Endothelial cell of umbilical vein (primary cell): Measurements from ENCODE around the gene CALN1. TPM values are rescaled to one million over a fixed set of nuclear protein-coding genes. Genes with fewer than 3 reads are reported as not detected.

Experiments
- BruUV-seq: library from RNA; stranded (reverse); fragments of 400-500 nt; replicated peaks from 2 replicates; lab custom pipeline; 2021; lab: Mats Ljungman, UMichigan
- CTCF ChIA-PET: fragments of 300-600, 350-600 bp; sonication (Branson Sonifier 250); formaldehyde crosslinking; loops from one replicate; lab custom pipeline; 2021; ENCODE audit warnings: antibody characterized with exemption, inconsistent platforms; lab: Charles Lee
- POLR2A ChIA-PET: fragments of 300-600, 350-600 bp; sonication (Branson Sonifier 250); formaldehyde crosslinking; loops from one replicate; lab custom pipeline; 2021; ENCODE audit warnings: antibody characterized with exemption, inconsistent platforms; lab: Charles Lee
- DNase-seq: peaks from one replicate; pipeline ENCODE4 v3.0.0-alpha.2; 2011; ENCODE audit warnings: low read depth, low spot score
- FAIRE-seq: peaks from 2 replicates; lab custom pipeline; 2011; peaks lifted over from hg19 to GRCh38; lab: Jason Lieb, UNC
- H2AFZ ChIP-seq: 2 replicates; pipeline ENCODE4 v1.6.0; 2012; ENCODE audit warnings: low read depth, low read length, control low read depth, inconsistent platforms
- H3K27ac ChIP-seq: 2 replicates; pipeline ENCODE4 v1.5.1; 2011; ENCODE audit warnings: low read depth, mild to moderate bottlenecking, control low read depth, low read length, moderate library complexity; ENCODE audit not compliant: insufficient read depth
- H3K27me3 ChIP-seq, 2 experiments: 2 replicates each; pipeline versions ENCODE4 v1.6.0 to v1.6.1; 2011; ENCODE audit warnings: low read length in 2 of 2, mixed read lengths in 1 of 2; ENCODE audit not compliant: control insufficient read depth in 2 of 2, insufficient read depth in 2 of 2
- H3K36me3 ChIP-seq, 2 experiments: 2 replicates in 1 of 2; 3 replicates in 1 of 2; pipeline ENCODE4 v1.5.1; 2011; ENCODE audit warnings: low read length in 2 of 2, mild to moderate bottlenecking in 1 of 2, moderate library complexity in 1 of 2; ENCODE audit not compliant: control insufficient read depth in 2 of 2, insufficient read depth in 2 of 2; ENCODE audit errors: extremely low read depth in 1 of 2
- H3K4me1 ChIP-seq: 3 replicates; pipeline ENCODE4 v1.5.1; 2011; ENCODE audit warnings: mild to moderate bottlenecking, low read length; ENCODE audit not compliant: control insufficient read depth, insufficient read depth; ENCODE audit errors: extremely low read depth
- H3K4me2 ChIP-seq: 2 replicates; pipeline ENCODE4 v1.6.1; 2011; ENCODE audit warnings: low read length, control low read depth, mixed read lengths; ENCODE audit not compliant: insufficient read depth
- H3K4me3 ChIP-seq, 3 experiments: fragments of 200-600 bp in 1 of 3; sonication (generic), shearing (Covaris generic) in 1 of 3; replicated peaks in 1 of 3; 2 replicates each; pipeline ENCODE4 v1.5.1; 2011 to 2016; ENCODE audit warnings: control low read depth in 3 of 3, low read length in 3 of 3, mild to moderate bottlenecking in 2 of 3, inconsistent platforms in 1 of 3, low read depth in 1 of 3, moderate library complexity in 1 of 3; ENCODE audit not compliant: insufficient read depth in 1 of 3
- H3K79me2 ChIP-seq: 2 replicates; pipeline ENCODE4 v1.6.0; 2012; ENCODE audit warnings: low read length, inconsistent platforms; ENCODE audit not compliant: control insufficient read depth, insufficient read depth
- H3K9ac ChIP-seq: replicated peaks from 2 replicates; pipeline ENCODE3; 2011; ENCODE audit warnings: low read length, control low read depth; ENCODE audit not compliant: insufficient read depth; ENCODE audit errors: extremely low read depth
- H3K9me1 ChIP-seq: replicated peaks from 3 replicates; pipeline ENCODE4 v1.6.0; 2011; ENCODE audit warnings: mild to moderate bottlenecking, low read length; ENCODE audit not compliant: control insufficient read depth, insufficient read depth; ENCODE audit errors: extremely low read depth
- H3K9me3 ChIP-seq: replicated peaks from 2 replicates; pipeline ENCODE4 v1.5.1; 2012; ENCODE audit warnings: low read length, inconsistent platforms; ENCODE audit not compliant: control insufficient read depth, insufficient read depth
- H4K20me1 ChIP-seq: replicated peaks from 2 replicates; pipeline ENCODE3; 2011; ENCODE audit warnings: mild to moderate bottlenecking, low read length; ENCODE audit not compliant: control insufficient read depth, insufficient read depth; ENCODE audit errors: extremely low read depth
- EZH2 ChIP-seq: IDR thresholded peaks from 2 replicates; pipeline ENCODE4 v1.6.1; 2012; ENCODE audit warnings: borderline replicate concordance, low read depth, mild to moderate bottlenecking, moderate library complexity, low read length, inconsistent platforms; ENCODE audit not compliant: severe bottlenecking
- FOS ChIP-seq: IDR thresholded peaks from 2 replicates; pipeline ENCODE4 v1.6.1; 2011; ENCODE audit warnings: mild to moderate bottlenecking, low read length, moderate library complexity, borderline replicate concordance; ENCODE audit not compliant: insufficient read depth
- GATA2 ChIP-seq: IDR thresholded peaks from 2 replicates; pipeline ENCODE4 v1.7.0; 2011; ENCODE audit warnings: low read depth, mild to moderate bottlenecking, moderate library complexity, mixed read lengths, low read length; ENCODE audit not compliant: insufficient read length, insufficient read depth
- JUN ChIP-seq: IDR thresholded peaks from 2 replicates; pipeline ENCODE4 v1.6.1; 2011; ENCODE audit warnings: borderline replicate concordance, low read depth; ENCODE audit not compliant: insufficient read length, insufficient read depth
- MYC ChIP-seq: IDR thresholded peaks from one replicate; pipeline ENCODE4 v1.6.1; 2011; ENCODE audit warnings: mild to moderate bottlenecking, low read depth, low read length
- POLR2A ChIP-seq: IDR thresholded peaks from 2 replicates; pipeline ENCODE4 v1.6.1; 2012; ENCODE audit warnings: low read depth, mild to moderate bottlenecking, control low read depth, low read length
- POLR2AphosphoS5 ChIP-seq: IDR thresholded peaks from 2 replicates; pipeline ENCODE4 v1.6.1; 2012; ENCODE audit warnings: low read depth, mild to moderate bottlenecking, control low read depth, low read length, moderate library complexity; ENCODE audit not compliant: insufficient read depth
- dilution Hi-C: fragments of 300-500 bp; cut with MboI; formaldehyde crosslinking; loops from one replicate; pipeline ENCODE4 v1.15.0; 2019; ENCODE audit warnings: low sequenced_read_pairs; ENCODE audit not compliant: extremely low pct_ligation_motif_present
- intact Hi-C: fragments of 100-400 bp; cut with micrococcal nuclease; formaldehyde crosslinking; loops from one replicate; pipeline ENCODE4 v1.10.0; 2022
- polyA plus RNA-seq, 4 experiments: library from polyadenylated mRNA; depleted of rRNA in 3 of 4; stranded (reverse) in 3 of 4; unstranded in 1 of 4; fragments of >200 nt; gene quantifications; 2 replicates each; pipeline versions ENCODE4 v1.2.1 to v1.2.3, GENCODE V29; 2011 to 2012; ENCODE audit warnings: missing spikeins in 1 of 4
- total RNA-seq: library from RNA; stranded (reverse); gene quantifications from 2 replicates; pipeline ENCODE4 v1.2.3, GENCODE V29; 2021
- TF ChIP-seq, protein P1 (sequence below), 2 donors: IDR thresholded peaks; 1 replicate in 1 of 2; 2 replicates in 1 of 2; pipeline ENCODE4 v1.5.1; 2011; ENCODE audit warnings: low read length in 2 of 2, mild to moderate bottlenecking in 2 of 2, moderate library complexity in 2 of 2, control low read depth in 1 of 2, inconsistent platforms in 1 of 2, low read depth in 1 of 2; ENCODE audit not compliant: insufficient read depth in 1 of 2; ENCODE audit errors: extremely low read depth in 1 of 2
- TF ChIP-seq, protein P2 (sequence below): IDR thresholded peaks from 2 replicates; pipeline ENCODE4 v1.6.1; 2011; ENCODE audit not compliant: insufficient read depth, insufficient read length

Gene CALN1
- total and polyA plus RNA-seq, 2 donors (not counting 3 experiments of a cell fraction or from before 2014, with no cell fraction given), result not detected

DNA sequence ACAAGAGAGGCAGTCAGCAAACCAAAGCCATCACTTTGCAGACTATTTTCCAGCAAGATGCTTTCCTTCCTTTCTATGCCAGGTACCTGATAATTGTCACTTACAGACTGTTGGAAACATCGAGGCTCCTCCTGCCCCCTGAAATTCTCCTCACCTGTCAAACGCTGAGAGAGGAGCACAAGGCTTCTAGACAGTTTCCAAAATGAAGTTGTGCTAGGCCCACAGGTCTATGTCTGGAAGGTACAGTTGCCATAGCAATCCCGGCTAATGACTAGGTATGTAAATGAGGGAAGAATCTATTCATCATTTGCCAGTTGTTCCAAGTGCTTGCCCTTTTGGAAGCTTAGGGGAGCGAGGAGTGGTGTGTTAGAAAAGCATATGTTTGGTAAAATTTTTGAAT lies 334.4 kb downstream of the CALN1 start:
- peaks cover 6% of the 10 kb centered on the region for H3K9me3 ChIP-seq
- H3K9ac ChIP-seq, result no peak overlapping the region
- dilution Hi-C loops, result no loop called here
- H3K36me3 ChIP-seq, result no peaks in the 10 kb centered on the region
- POLR2A ChIA-PET, result no interaction called here
- no peak overlapping the region for H3K4me2 ChIP-seq
- no peaks in the 10 kb centered on the region for H3K79me2 ChIP-seq
- no TSS peak for BruUV-seq
- TF ChIP-seq FOS, result no peak
- TF ChIP-seq POLR2A, result no peak
- TF ChIP-seq JUN, result no peak
- no peak for TF ChIP-seq MYC
- TF ChIP-seq EZH2, result no peak
- TF ChIP-seq, protein P1, sequence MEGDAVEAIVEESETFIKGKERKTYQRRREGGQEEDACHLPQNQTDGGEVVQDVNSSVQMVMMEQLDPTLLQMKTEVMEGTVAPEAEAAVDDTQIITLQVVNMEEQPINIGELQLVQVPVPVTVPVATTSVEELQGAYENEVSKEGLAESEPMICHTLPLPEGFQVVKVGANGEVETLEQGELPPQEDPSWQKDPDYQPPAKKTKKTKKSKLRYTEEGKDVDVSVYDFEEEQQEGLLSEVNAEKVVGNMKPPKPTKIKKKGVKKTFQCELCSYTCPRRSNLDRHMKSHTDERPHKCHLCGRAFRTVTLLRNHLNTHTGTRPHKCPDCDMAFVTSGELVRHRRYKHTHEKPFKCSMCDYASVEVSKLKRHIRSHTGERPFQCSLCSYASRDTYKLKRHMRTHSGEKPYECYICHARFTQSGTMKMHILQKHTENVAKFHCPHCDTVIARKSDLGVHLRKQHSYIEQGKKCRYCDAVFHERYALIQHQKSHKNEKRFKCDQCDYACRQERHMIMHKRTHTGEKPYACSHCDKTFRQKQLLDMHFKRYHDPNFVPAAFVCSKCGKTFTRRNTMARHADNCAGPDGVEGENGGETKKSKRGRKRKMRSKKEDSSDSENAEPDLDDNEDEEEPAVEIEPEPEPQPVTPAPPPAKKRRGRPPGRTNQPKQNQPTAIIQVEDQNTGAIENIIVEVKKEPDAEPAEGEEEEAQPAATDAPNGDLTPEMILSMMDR (IDR thresholded peaks at IDR 0.05; ENCODE audit: extremely low read depth in 1 of 2, insufficient read depth in 1 of 2, low read depth in 1 of 2, low read length in 2 of 2), result no peak
- no peak for TF ChIP-seq POLR2AphosphoS5
- TF ChIP-seq, protein P2, sequence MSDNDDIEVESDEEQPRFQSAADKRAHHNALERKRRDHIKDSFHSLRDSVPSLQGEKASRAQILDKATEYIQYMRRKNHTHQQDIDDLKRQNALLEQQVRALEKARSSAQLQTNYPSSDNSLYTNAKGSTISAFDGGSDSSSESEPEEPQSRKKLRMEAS, result no peak
- no peak for TF ChIP-seq GATA2
- H2AFZ ChIP-seq, result no peak overlapping the region
- H3K9me1 ChIP-seq, result no peaks in the 10 kb centered on the region
- no peak overlapping the region for H3K27ac ChIP-seq
- FAIRE-seq (no peak), DNase-seq (no peak)
- no peak overlapping the region for H3K4me3 ChIP-seq
- no peaks in the 10 kb centered on the region for H3K27me3 ChIP-seq
- intact Hi-C loops, result no loop called here
- H3K4me1 ChIP-seq, result no peaks in the 10 kb centered on the region
- H4K20me1 ChIP-seq, result no peaks in the 10 kb centered on the region
- CTCF ChIA-PET, result no interaction called here
